NCI-H526 treated with DMSO at 0.1 percent for 48 hours (cell line): ENCODE data around the gene PGAM1.
"Not testable (repeated sequence)": the region's sequence is repeated elsewhere in the genome, so short reads cannot be mapped to it uniquely, and the experiment has no call there.

Source experiments
- DNase-seq: peaks from one replicate; lab custom pipeline; 2025; lab: John Stamatoyannopoulos, UW

The PGAM1 gene

DNA sequence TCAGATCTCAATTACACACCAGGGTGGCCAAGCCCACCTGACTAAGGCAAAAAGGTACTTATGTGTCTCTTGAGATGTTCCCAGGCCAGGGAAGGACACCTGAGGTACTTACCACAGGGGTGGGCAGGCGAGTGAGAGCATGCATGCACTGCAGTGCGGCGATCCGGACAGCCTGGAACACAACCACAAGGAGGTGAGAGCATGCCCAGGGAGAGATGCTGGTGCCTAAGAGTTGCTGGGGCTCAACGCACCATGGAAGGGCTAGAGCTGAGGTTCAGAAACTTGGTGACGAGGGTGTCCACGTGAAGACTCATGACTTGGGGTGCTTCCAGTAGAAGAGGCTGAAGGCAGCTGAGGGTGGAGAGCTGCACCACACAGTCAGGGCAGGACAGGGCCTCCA is 33.1 kb downstream of the PGAM1 start:
- no peak for DNase-seq

DNA sequence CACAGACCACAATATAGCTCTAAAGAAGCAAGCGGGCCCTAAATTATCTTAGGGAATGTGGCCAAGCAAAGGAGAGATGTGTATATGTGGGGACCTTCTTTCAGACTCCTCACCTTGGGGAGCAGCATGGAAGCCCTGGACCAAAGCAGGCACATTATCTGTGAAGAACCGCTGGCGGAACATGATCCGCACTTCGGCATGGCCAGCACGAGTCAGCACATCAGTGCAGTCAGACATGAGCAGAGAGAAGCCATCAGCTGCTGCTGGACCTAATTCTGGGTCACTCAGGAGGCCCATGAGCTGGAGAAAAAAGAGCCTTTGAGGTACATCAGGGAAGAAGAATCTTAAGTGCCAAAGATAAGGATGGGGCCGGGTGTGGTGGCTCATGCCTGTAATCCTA is 33.9 kb downstream of the PGAM1 start:
- DNase-seq, result no peak

DNA sequence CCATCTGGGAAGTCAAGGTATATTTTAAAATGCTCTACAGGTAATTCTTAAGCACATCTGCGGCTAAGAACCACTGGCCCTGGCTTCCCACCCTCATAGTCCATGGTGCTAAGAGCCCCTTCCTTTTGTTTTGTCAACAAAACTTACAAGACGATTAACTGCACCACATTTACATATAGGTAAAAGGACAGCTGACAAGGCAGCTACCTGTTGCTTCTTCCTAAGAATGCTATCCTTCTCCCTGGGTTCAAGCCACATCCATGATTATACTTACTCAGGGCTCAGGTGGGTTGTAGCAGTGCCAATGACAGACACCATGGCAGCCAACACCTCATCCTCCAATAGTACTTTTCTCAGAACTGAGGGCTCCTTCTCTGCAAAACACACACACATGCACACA is 36.3 kb downstream of the PGAM1 start:
- no peak for DNase-seq

DNA sequence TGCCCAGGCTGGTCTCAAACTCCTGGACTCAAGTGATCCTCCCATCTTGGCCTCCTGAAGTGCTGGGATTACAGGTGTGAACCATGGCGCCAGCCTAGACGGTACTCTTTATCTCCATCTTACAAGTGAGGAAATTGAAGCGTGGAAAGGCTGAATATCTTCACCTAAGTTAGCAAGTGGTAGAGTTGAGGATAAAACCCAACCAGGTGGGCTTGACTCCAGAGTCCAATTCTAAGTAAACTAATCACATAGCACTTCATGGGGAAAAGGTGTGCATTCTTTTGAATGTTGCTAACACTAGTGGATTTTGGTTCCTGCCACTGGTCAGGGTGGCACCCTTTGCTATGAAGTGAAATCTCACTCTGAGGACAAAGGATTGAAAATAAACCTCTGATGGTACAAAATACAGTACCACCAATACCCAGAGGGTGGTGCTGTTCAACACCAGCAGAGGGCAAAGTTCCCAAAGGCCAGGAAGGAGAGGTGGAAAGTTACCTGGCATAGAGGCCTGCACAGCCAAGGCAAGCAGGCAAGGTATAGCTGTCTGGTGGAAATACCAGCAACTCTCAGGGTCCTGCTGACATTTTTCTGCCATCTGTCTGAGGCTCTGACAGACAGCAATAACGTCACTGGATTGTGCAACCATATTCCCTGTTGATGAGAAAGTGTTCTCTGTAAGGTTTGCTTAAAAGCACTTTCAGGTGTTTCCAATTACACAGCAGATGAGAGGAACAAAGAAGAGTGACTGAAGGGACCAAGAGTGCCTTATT is 37.6 kb downstream of the PGAM1 start:
- DNase-seq, result peak; percentile 6

DNA sequence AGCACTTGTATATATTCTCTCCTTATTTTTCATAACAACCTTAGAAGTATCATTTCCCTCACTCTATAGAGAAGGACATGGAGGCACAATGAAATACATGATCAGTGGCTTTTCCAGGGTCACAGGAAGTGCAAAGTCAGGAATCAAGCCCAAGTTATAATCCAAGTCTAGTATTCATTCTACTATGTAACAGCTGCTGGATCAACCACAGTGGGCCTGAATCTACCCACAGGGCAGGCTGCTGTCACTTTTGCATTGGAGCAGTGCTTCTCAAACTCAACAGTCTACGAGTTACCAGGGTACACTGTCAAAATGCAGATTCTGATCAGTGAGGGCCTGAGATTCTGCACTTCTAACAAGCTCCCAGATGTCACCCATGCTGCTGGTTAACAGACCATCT is 38.2 kb downstream of the PGAM1 start:
- no peak for DNase-seq

DNA sequence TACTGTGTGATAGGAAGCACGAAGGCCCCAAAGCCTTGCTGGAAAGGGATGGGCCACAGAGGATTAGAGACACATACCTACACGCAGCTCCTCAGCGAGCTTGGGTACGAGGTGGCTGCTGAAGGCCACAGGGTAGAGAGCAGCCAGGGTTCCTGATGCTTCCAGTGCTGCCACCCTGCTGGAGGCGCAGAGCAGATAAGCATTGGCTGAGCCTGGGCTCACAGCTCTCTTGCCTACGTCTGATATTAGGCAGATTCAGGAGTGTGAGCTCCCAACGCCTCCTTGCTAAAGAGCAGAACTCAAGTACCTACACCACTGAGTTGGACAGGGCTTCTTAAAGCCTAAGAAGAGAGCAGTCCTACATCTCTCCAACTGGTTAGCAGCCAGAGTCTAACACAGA is 40.0 kb downstream of the PGAM1 start:
- DNase-seq, result no peak

DNA sequence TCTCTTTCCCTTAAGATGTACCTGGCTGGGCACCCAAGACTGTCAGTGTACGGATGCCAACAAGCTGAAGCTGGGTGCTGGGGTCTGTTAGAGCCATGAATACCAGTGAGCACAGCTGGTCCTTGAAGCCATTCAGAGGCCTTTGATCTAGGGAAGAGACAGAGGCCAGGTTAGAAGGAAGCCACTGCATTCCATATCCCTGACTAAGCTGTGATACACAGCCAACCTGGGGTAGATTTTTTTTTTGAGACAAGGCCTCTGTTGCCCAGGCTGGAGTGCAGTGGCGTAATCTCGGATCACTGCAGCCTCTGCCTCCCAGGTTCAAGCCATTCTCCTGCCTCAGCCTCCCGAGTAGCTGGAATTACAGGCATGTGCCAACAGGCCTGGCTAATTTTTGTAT is 40.8 kb downstream of the PGAM1 start:
- DNase-seq, result no peak

DNA sequence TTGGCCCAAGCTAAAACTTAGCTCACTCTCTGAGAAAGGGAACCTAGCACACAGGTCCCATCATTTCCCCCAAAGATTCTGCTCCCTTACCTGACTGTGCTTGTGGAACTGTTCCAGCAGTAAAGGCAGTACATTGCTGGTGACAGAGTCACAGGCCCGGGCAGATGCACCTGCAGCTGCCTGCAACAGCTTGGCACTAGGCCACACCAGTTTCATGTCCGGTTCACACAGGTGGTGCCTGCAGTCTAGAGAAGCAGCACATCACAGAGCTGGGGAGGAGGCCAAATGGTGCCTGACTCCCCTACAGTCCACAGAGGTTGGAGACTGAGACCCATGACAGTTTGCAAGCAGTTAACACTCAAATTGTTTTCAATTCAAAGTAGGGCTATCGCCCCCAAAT is 42.2 kb downstream of the PGAM1 start:
- no peak for DNase-seq

DNA sequence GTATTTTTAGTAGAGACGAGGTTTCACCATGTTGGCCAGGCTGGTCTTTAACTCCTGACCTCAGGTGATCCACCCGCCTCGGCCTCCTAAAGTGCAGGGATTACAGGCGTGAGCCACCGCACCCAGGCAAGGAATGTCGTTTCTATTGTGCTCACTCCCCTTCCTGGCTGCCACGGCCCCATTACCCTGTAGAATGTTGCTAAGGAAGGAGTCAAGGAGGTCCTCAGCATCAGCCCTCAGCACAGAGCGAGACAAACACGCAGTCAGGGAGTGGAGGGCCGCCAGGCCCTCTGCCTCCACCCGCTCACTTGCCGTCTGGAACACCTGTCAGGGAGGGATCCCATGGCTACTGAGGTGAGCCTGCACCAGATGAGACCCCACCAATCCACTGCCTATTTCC is 42.8 kb downstream of the PGAM1 start:
- DNase-seq, result not testable (repeated sequence)

DNA sequence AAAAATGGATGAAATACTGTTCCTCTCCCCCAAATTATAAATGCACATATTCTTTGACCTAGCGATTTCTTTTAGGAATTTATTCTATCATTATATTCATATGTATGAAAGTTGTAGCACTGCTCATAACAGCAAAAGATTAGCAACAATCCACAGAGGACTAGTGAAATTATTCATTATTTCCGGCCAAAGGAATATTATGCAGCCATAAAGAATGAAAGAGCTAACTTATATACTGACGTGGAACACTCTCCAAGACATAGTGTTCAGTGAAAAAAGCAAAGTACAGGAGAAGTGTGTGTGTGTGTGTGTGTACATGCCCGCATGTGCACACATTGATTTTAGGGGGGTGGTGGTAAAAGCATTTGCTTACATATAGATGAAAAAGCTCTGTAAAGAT is 48.9 kb downstream of the PGAM1 start:
- DNase-seq, result no peak

DNA sequence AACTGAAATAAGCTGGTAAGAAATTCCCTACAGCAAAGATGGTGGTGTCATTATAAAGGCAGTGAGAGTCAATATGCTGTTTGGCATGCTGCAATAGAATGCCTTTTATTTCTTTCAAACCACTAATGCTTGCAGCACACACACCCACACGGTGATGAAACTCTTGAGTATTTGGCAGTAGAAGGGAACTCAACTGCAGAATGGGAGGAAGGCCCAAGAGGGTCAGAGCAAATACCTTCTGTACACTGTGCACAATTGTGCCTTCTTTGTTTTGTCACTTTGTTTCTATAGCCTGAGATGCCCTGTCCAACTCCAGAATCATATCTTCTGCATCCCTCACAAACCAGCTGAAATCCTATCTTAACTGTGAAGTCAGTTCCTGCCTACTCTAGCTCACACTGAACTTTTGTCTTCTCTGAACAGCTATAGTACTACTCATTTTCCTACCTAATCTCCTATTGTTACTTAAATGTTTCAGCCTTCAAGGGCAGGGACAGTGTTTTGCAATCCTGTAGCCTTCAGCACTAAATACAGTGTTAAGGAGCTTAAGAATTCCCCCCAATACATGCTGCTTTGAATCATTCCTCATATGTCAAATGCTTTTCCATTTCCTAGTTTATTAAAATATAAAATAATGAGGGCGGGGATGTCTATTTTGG is 50.1 kb downstream of the PGAM1 start:
- DNase-seq, result no peak

DNA sequence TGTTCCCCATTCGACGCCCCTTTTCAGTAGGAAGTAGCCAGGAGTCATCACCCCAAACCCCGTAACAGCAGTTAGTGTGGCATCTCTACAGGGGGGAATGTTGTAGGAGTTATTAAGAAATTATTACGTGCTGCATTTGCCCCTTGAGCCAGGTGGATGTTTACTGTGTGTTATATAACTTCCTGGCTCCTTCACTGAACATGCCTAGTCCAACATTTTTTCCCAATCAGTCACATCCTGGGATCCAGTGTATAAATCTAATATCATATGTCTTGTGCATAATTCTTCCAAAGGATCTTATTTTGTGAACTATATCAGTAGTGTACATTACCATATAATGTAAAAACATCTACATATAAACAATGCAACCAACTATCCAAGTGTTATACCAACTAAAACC is 53.4 kb downstream of the PGAM1 start:
- DNase-seq, result not testable (repeated sequence)

DNA sequence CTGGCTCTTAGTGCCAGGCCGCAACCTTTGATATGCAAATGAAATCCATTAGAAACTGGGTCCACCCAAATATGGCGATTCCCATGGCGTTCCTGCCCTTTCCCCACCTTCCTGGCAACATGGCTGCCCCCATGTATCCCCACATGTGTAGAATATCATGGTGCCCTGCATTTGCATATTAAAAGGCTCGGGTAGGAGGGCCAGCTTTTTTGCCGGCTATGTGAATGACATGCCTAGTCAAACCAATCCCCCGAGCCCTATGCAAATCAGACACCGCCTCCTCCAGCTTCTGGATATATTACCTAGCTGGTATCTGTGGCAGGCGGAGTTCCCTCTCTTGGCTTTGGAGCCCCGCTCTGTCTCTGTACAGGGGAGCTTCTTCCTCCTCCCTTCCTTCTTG is 53.9 kb downstream of the PGAM1 start:
- peak; percentile 71 for DNase-seq

DNA sequence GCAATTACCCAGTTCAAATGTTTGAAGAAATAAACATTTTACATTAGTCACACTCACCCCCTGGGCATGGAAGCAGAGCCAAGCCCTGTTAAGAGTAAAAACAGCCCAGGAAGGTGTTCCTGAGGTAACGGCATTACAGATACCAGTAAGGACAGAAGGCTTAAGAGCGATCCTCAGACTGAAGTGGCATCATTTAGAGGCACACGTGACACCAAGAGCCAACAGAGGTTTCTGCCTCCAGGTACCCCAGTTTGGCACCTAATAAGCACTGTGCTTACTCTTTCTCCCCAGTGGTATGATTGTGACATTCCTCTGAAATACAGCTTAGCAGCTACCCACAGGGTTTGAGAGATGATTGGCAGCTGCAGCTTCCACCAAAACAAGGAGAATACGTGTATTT is 55.1 kb downstream of the PGAM1 start:
- no peak for DNase-seq

DNA sequence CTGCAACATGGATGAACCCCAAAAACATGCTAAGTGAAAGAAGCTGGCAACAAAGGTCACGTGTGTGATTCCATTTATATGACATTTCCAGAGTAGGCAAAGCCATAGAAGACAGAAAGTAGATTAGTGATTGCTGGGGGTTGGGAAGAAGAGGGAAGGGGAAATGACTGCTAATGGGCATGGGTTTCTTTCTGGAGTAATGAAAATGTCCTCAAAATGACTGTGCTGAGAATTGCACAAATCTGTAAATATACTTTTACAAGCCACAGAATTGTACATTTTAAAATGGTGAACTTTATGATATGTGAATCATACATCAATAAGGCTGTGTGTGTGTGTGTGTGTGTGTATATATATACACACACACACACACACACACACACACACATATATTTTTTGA is 56.4 kb downstream of the PGAM1 start:
- DNase-seq, result no peak
